ENCODE results near the gene IKBIP. TPM values are rescaled to one million over a fixed set of nuclear protein-coding genes. Genes with fewer than 3 reads are reported as not detected.

The IKBIP gene
- total RNA-seq, 1 experiment from 2014 or later: 16.5 TPM

GRCh38 chr12:98674841-98675240 lies 30.3 kb upstream of the IKBIP start:
- H3K23ac ChIP-seq (ENCODE audit: insufficient read length, low read depth, low read length): no peak overlapping the region
- H4K20me1 ChIP-seq (ENCODE audit: control insufficient read depth, insufficient read depth, insufficient read length): no peaks in the 10 kb centered on the region
- no peaks in the 10 kb centered on the region for H3K79me2 ChIP-seq (ENCODE audit: insufficient read depth, low read length)
- no peak overlapping the region for H3K27ac Mint-ChIP-seq
- no peak overlapping the region for H3K4ac ChIP-seq (ENCODE audit: low read depth, low read length)
- no peak overlapping the region for H3K56ac ChIP-seq (ENCODE audit: insufficient read length, low read depth, low read length)
- H4K91ac ChIP-seq (ENCODE audit: insufficient read length, low read depth, low read length): no peak overlapping the region
- no peak for DNase-seq
- no peak overlapping the region for H3K4me3 Mint-ChIP-seq
- no peaks in the 10 kb centered on the region for H3K27me3 ChIP-seq (ENCODE audit: insufficient read depth, low read length)
- H2AK5ac ChIP-seq (ENCODE audit: insufficient read length, low read length): no peak overlapping the region
- no peaks in the 10 kb centered on the region for H3K9me3 ChIP-seq (ENCODE audit: control insufficient read depth, low read depth, low read length)
- no peaks in the 10 kb centered on the region for H3K4me1 ChIP-seq (ENCODE audit: insufficient read depth, low read length)
- H3K18ac ChIP-seq (ENCODE audit: insufficient read length, low read depth, low read length): no peak overlapping the region
- no peak overlapping the region for H3K27ac ChIP-seq (ENCODE audit: insufficient read length, low read depth, low read length)
- no peak overlapping the region for H3T11ph ChIP-seq (ENCODE audit: low read length)
- H4K5ac ChIP-seq (ENCODE audit: insufficient read length, low read depth, low read length): no peak overlapping the region
- no peak overlapping the region for H4K8ac ChIP-seq (replicated peaks; ENCODE audit: insufficient read length, low read depth, low read length)
- no peak overlapping the region for H2BK20ac ChIP-seq (ENCODE audit: low read depth, low read length, poor library complexity, severe bottlenecking)
- no peak overlapping the region for H2BK12ac ChIP-seq (ENCODE audit: insufficient read length, low read depth, low read length)
- no peak overlapping the region for H3K9ac ChIP-seq (ENCODE audit: extremely low read depth, insufficient read length, low read length)
- no peak overlapping the region for H2BK15ac ChIP-seq (ENCODE audit: low read depth, low read length)
- H3K79me1 ChIP-seq (ENCODE audit: insufficient read depth, low read depth, low read length, poor library complexity, severe bottlenecking): no peaks in the 10 kb centered on the region
- no peak overlapping the region for H2BK5ac ChIP-seq (ENCODE audit: insufficient read length, low read length)
- H3K4me2 ChIP-seq (ENCODE audit: insufficient read depth, insufficient read length, low read length): no peak overlapping the region
- no peak overlapping the region for H3K14ac ChIP-seq (ENCODE audit: insufficient read depth, low read length)
- no peaks in the 10 kb centered on the region for H3K27me3 Mint-ChIP-seq (ENCODE audit: low read depth)
- peaks cover 2 to 23% (median 10%) of the 10 kb centered on the region in 3 experiments; a peak in 5 of 7 replicates for H3K36me3 Mint-ChIP-seq (ENCODE audit: insufficient read depth in 1 of 3, low read depth in 3 of 3)
- H2BK120ac ChIP-seq (ENCODE audit: low read depth, low read length, poor library complexity, severe bottlenecking): no peak overlapping the region
- no peaks in the 10 kb centered on the region for H3K23me2 ChIP-seq (ENCODE audit: insufficient read length, low read depth, low read length, poor library complexity, severe bottlenecking)
- H2AFZ ChIP-seq (ENCODE audit: low read length): no peak overlapping the region
- TF ChIP-seq, protein P1, sequence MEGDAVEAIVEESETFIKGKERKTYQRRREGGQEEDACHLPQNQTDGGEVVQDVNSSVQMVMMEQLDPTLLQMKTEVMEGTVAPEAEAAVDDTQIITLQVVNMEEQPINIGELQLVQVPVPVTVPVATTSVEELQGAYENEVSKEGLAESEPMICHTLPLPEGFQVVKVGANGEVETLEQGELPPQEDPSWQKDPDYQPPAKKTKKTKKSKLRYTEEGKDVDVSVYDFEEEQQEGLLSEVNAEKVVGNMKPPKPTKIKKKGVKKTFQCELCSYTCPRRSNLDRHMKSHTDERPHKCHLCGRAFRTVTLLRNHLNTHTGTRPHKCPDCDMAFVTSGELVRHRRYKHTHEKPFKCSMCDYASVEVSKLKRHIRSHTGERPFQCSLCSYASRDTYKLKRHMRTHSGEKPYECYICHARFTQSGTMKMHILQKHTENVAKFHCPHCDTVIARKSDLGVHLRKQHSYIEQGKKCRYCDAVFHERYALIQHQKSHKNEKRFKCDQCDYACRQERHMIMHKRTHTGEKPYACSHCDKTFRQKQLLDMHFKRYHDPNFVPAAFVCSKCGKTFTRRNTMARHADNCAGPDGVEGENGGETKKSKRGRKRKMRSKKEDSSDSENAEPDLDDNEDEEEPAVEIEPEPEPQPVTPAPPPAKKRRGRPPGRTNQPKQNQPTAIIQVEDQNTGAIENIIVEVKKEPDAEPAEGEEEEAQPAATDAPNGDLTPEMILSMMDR (conservative IDR thresholded peaks at IDR 0.05): no peak
- no peaks in the 10 kb centered on the region for H3K9me3 Mint-ChIP-seq
- no peaks in the 10 kb centered on the region for H3K4me1 Mint-ChIP-seq

Measured in H9 (cell line).